K562 (cell line): Measurements from ENCODE around the gene ADAMTS14. TPM values are rescaled to one million over a fixed set of nuclear protein-coding genes. Genes with fewer than 3 reads are reported as not detected.

Source experiments
- ATF1 ChIP-seq, 2 experiments: fragments of 450-650 bp in 1 of 2; IDR thresholded peaks; 2 replicates each; pipeline ENCODE4 v1.6.1; 2016; ENCODE audit warnings: missing compliant biosample characterization in 1 of 2, missing genetic modification characterization in 1 of 2
- CTBP1 ChIP-seq: fragments of 450-650 bp; IDR thresholded peaks from 2 replicates; pipeline ENCODE4 v1.6.1; 2016; ENCODE audit warnings: borderline replicate concordance
- CXXC5 ChIP-seq: fragments of 250-450 bp; sonication (Bioruptor Pico); IDR thresholded peaks from 2 replicates; pipeline ENCODE4 v1.8.0; 2022; ENCODE audit warnings: inconsistent platforms, mild to moderate bottlenecking, moderate library complexity
- HCFC1 ChIP-seq: IDR thresholded peaks from 2 replicates; pipeline ENCODE4 v1.6.1; 2012; ENCODE audit warnings: low read depth, low read length, improper control_type of control experiment
- NCOA1 ChIP-seq: fragments of 450-650 bp; IDR thresholded peaks from 2 replicates; pipeline ENCODE4 v1.6.1; 2016; ENCODE audit warnings: low read depth
- NR2C2 ChIP-seq, 2 experiments: fragments of 200-800 bp in 1 of 2; sonication (Bioruptor generic) in 1 of 2; sonication (generic) in 1 of 2; formaldehyde crosslinking in 1 of 2; IDR thresholded peaks; 2 replicates each; pipeline versions ENCODE4 v1.6.1 to v1.8.0; 2016 to 2022; ENCODE audit warnings: mild to moderate bottlenecking in 1 of 2, missing compliant biosample characterization in 1 of 2, missing genetic modification characterization in 1 of 2, missing genetic modification reagents in 1 of 2
- SNRNP70 ChIP-seq: fragments of 200-400 bp; formaldehyde crosslinking; optimal IDR thresholded peaks from 2 replicates; pipeline ENCODE3; 2017; ENCODE audit warnings: low read depth, low read length
- U2AF1 ChIP-seq: fragments of 200-400 bp; formaldehyde crosslinking; optimal IDR thresholded peaks from 2 replicates; pipeline ENCODE3; 2017; ENCODE audit warnings: mild to moderate bottlenecking, low read depth, low read length, moderate library complexity
- ZNF57 ChIP-seq: fragments of 450-650 bp; formaldehyde crosslinking; IDR thresholded peaks from 2 replicates; pipeline ENCODE4 v1.4.0; 2020; ENCODE audit warnings: mild to moderate bottlenecking, moderate library complexity
- ZNF696 ChIP-seq: fragments of 250-450 bp; sonication (Bioruptor Pico); conservative IDR thresholded peaks from 2 replicates; pipeline ENCODE4 v1.4.0; 2020; ENCODE audit warnings: mild to moderate bottlenecking, moderate library complexity
- ZNF75A ChIP-seq: fragments of 450-650 bp; formaldehyde crosslinking; IDR thresholded peaks from 2 replicates; pipeline ENCODE4 v1.4.0; 2020; ENCODE audit warnings: mild to moderate bottlenecking
- polyA plus RNA-seq, 8 experiments: library from polyadenylated mRNA; depleted of rRNA in 4 of 8; stranded (reverse) in 5 of 8; unstranded in 3 of 8; fragments of >200 nt; fragmentation: Nextera tagmentation in 2 of 8; fragmentation: Illumina TruSeq in 1 of 8; extraction: Ambion mirVana in 2 of 8; extraction: Trizol in 1 of 8; gene quantifications; 2 replicates each; pipeline versions ENCODE4 v1.2.1 to v1.2.3, GENCODE V29; 2011 to 2014; ENCODE audit warnings: inconsistent platforms in 1 of 8, missing spikeins in 1 of 8
- total RNA-seq, 7 experiments: library from RNA; depleted of rRNA in 6 of 7; stranded (reverse); fragments of >200 nt in 6 of 7; fragmentation: Illumina TruSeq in 2 of 7; extraction: Trizol in 2 of 7; gene quantifications; 2 replicates each; pipeline versions ENCODE4 v1.2.1 to v1.2.3, GENCODE V29; 2011 to 2021; ENCODE audit warnings: low replicate concordance in 1 of 7
- TF ChIP-seq, protein P1 (sequence below): fragments of 250-450 bp; sonication (Bioruptor Pico); IDR thresholded peaks from 2 replicates; pipeline ENCODE4 v1.5.0; 2021
- TF ChIP-seq, protein P2 (sequence below): fragments of 200-800 bp; sonication (Bioruptor generic); IDR thresholded peaks from 2 replicates; pipeline ENCODE4 v1.6.1; 2017; ENCODE audit warnings: missing genetic modification characterization, missing compliant biosample characterization
- TF ChIP-seq, protein P3 (sequence below), 2 experiments: fragments of 450-650 bp in 1 of 2; sonication (generic) in 1 of 2; formaldehyde crosslinking in 1 of 2; IDR thresholded peaks in 1 of 2; conservative IDR thresholded peaks in 1 of 2; 2 replicates each; pipeline versions ENCODE4 v1.6.1 to v1.8.1; 2016 to 2023; ENCODE audit warnings: mild to moderate bottlenecking in 2 of 2, moderate library complexity in 2 of 2, inconsistent platforms in 1 of 2, missing genetic modification reagents in 1 of 2

Gene ADAMTS14
- total and polyA plus RNA-seq, 9 of the 15 experiments (the other 6 are each of a cell fraction or from before 2014, with no cell fraction given) = 0.04 to 37.4 (median 15.9) TPM

DNA sequence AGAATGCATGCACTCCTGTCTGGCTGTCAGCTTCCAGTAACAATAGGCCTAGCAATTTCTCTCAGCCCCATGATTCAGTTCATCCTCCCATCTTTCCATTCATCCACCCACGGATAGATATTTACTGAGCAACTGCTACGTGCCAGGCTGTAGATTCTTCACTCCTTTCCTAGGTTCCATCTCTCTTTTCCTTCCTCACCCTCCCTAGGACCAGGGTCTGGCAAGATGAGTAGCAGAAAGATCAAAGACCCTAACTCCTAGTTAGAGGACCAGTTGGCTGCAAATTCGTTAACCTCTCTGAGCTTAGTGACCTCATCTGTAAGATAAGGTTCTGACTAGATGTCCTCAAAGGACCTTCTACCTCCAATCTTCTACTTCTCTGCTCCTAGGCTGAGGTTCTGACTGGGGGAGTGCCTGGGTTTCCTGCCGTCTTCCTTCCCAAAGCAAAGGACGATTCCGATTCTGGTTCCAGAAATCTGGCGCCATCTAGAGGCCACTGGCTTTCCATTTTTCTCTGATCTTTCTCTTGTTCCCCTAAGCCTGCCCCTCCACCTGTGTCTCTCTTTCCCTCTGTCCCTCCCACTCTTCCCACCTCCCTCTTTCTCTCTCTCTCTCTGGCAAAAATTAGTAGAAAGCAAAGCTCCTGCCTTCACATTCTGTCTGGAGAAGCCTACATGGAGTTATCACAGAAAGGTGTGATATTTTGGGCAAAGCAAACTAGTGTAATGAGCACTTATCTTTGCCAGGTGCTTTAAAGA lies 86.6 kb downstream of the ADAMTS14 start (continued):
- TF ChIP-seq, protein P1, sequence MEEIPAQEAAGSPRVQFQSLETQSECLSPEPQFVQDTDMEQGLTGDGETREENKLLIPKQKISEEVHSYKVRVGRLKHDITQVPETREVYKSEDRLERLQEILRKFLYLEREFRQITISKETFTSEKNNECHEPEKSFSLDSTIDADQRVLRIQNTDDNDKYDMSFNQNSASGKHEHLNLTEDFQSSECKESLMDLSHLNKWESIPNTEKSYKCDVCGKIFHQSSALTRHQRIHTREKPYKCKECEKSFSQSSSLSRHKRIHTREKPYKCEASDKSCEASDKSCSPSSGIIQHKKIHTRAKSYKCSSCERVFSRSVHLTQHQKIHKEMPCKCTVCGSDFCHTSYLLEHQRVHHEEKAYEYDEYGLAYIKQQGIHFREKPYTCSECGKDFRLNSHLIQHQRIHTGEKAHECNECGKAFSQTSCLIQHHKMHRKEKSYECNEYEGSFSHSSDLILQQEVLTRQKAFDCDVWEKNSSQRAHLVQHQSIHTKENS (CRISPR knock-in tag) = no peak
- TF ChIP-seq ZNF75A (CRISPR knock-in tag) (0 out of 2 replicates have a peak, but pooled peaks have one; percentile 10), SNRNP70 (no peak), U2AF1 (no peak), NCOA1 (0 out of 2 replicates have a peak, but pooled peaks have one; percentile 13), HCFC1 (no peak), ZNF57 (CRISPR knock-in tag) (no peak), CXXC5 (CRISPR knock-in tag) (no peak), CTBP1 (peak; percentile 27; the same call in 1 of the 2 replicates), NR2C2 (CRISPR knock-in tag; IDR thresholded peaks at IDR 0.05) (no peak), NR2C2 (tag; IDR thresholded peaks at IDR 0.05) (0 out of 2 replicates have a peak, but pooled peaks have one; percentile 29), ATF1 (CRISPR knock-in tag; IDR thresholded peaks at IDR 0.05) (no peak), ATF1 (tag; IDR thresholded peaks at IDR 0.05) (peak; percentile 45; the same call in 1 of the 2 replicates), ZNF696 (CRISPR knock-in tag) (no peak)
- TF ChIP-seq, protein P2, sequence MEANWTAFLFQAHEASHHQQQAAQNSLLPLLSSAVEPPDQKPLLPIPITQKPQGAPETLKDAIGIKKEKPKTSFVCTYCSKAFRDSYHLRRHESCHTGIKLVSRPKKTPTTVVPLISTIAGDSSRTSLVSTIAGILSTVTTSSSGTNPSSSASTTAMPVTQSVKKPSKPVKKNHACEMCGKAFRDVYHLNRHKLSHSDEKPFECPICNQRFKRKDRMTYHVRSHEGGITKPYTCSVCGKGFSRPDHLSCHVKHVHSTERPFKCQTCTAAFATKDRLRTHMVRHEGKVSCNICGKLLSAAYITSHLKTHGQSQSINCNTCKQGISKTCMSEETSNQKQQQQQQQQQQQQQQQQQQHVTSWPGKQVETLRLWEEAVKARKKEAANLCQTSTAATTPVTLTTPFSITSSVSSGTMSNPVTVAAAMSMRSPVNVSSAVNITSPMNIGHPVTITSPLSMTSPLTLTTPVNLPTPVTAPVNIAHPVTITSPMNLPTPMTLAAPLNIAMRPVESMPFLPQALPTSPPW (CRISPR knock-in tag) = no peak
- TF ChIP-seq, protein P3, sequence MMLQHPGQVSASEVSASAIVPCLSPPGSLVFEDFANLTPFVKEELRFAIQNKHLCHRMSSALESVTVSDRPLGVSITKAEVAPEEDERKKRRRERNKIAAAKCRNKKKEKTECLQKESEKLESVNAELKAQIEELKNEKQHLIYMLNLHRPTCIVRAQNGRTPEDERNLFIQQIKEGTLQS (IDR thresholded peaks at IDR 0.05) = peak; percentile 69
- TF ChIP-seq, protein P3 (CRISPR knock-in tag; conservative IDR thresholded peaks at IDR 0.05) = 0 out of 2 replicates have a peak, but pooled peaks have one; percentile 9
